ENCODE measurements around the gene C1QBP.
"Not testable (repeated sequence)": the region's sequence is repeated elsewhere in the genome, so short reads cannot be mapped to it uniquely, and the experiment has no call there.

The C1QBP gene

GRCh38 chr17:5438716-5439445 is at the start of gene C1QBP:
Gene C1QBP (minus strand): TSS chr17:5439155. CDS start chr17:5439073, 82 bp downstream.
- peak; percentile 84 for DNase-seq

GRCh38 chr17:5488752-5489151 is 49.8 kb upstream of the C1QBP start:
- no peak for DNase-seq

GRCh38 chr17:5486206-5487124 is 47.5 kb upstream of the C1QBP start, which contains the start of gene MIS12:
Gene MIS12 (plus strand): TSS chr17:5486566. CDS start chr17:5488863, 2,297 bp downstream.
- peak; percentile 95 for DNase-seq

- no peak for DNase-seq
Observed at GRCh38 chr17:5485270-5486205, 46.6 kb upstream of the C1QBP start, which contains the start of gene DERL2. Gene DERL2 (minus strand): TSS chr17:5486178. CDS start chr17:5486161, 17 bp downstream.

GRCh38 chr17:5481451-5481850 is 42.5 kb upstream of the C1QBP start:
- DNase-seq, result no peak

- no peak for DNase-seq
Observed at GRCh38 chr17:5480962-5481361, 42.0 kb upstream of the C1QBP start.

GRCh38 chr17:5478992-5479391 is 40.0 kb upstream of the C1QBP start:
- DNase-seq, result no peak

- no peak for DNase-seq
Observed at GRCh38 chr17:5473906-5474305, 35.0 kb upstream of the C1QBP start.

GRCh38 chr17:5472511-5472910 is 33.6 kb upstream of the C1QBP start:
- no peak for DNase-seq

GRCh38 chr17:5468075-5468473 is 29.1 kb upstream of the C1QBP start:
- no peak for DNase-seq

GRCh38 chr17:5467416-5467815 is 28.5 kb upstream of the C1QBP start:
- no peak for DNase-seq

GRCh38 chr17:5466295-5466694 is 27.3 kb upstream of the C1QBP start:
- DNase-seq, result no peak

GRCh38 chr17:5464717-5465507 is 26.0 kb upstream of the C1QBP start:
- no peak for DNase-seq

GRCh38 chr17:5446786-5447185 is 7.8 kb upstream of the C1QBP start:
- no peak for DNase-seq

- DNase-seq, result no peak
Observed at GRCh38 chr17:5444209-5444608, 5.3 kb upstream of the C1QBP start.

GRCh38 chr17:5443728-5444127 is 4.8 kb upstream of the C1QBP start:
- no peak for DNase-seq

- DNase-seq, result no peak
Observed at GRCh38 chr17:5439446-5439764, 450 bp upstream of the C1QBP start.

GRCh38 chr17:5437721-5438317 is 1.1 kb downstream of the C1QBP start:
- DNase-seq, result no peak

GRCh38 chr17:5435781-5436315 is 3.1 kb downstream of the C1QBP start:
- not testable (repeated sequence) for DNase-seq

GRCh38 chr17:5434984-5435383 is 4.0 kb downstream of the C1QBP start:
- DNase-seq, result no peak

- no peak for DNase-seq
Observed at GRCh38 chr17:5431949-5432556, 6.9 kb downstream of the C1QBP start.

All from GOT3 (cell line).